Adrenal gland (tissue), 12 donors: ENCODE measurements around the gene ARHGEF2. TPM values are rescaled to one million over a fixed set of nuclear protein-coding genes. Genes with fewer than 3 reads are reported as not detected.
A peak's percentile ranks its signal among the peaks of the same experiment; 100 is the strongest.

Experiments
- DNase-seq, 7 donors: peaks; one replicate each; pipeline ENCODE4 v3.0.0-alpha.2; 2019 to 2020
- H3K27ac ChIP-seq, 5 donors: fragments of 200-600 bp; sonication (generic) in 4 of 5; 1 replicate in 3 of 5; 2 replicates in 2 of 5; pipeline versions ENCODE4 v1.5.1 to v1.8.0; 2016 to 2020; ENCODE audit warnings: mild to moderate bottlenecking in 1 of 5
- H3K27me3 ChIP-seq: fragments of 200-600 bp; 2 replicates; pipeline ENCODE4 v1.8.0; 2021
- H3K36me3 ChIP-seq, 2 donors: fragments of 200-600 bp; replicated peaks in 1 of 2; 1 replicate in 1 of 2; 2 replicates in 1 of 2; pipeline versions ENCODE4 v1.5.1 to v1.8.0; 2018 to 2022
- H3K4me1 ChIP-seq, 2 donors: fragments of 200-600 bp; replicated peaks in 1 of 2; 1 replicate in 1 of 2; 2 replicates in 1 of 2; pipeline versions ENCODE4 v1.5.1 to v1.8.0; 2018 to 2021
- H3K4me3 ChIP-seq, 4 donors: fragments of 200-600 bp; sonication (generic) in 3 of 4; one replicate each; pipeline ENCODE4 v1.5.1; 2016 to 2018
- H3K9me3 ChIP-seq, 3 donors: fragments of 200-600 bp; sonication (generic) in 1 of 3; replicated peaks in 1 of 3; 1 replicate in 2 of 3; 2 replicates in 1 of 3; pipeline versions ENCODE4 v1.5.1 to v1.8.0; 2016 to 2021
- CTCF ChIP-seq, 6 experiments: fragments of 450-650 bp in 4 of 6; fragments of 200-600 bp in 2 of 6; sonication (generic) in 1 of 6; IDR thresholded peaks; 1 replicate in 5 of 6; 2 replicates in 1 of 6; pipeline versions ENCODE4 v1.5.1 to v1.8.0; 2016 to 2021; ENCODE audit warnings: antibody characterized with exemption in 6 of 6, mild to moderate bottlenecking in 2 of 6, moderate library complexity in 1 of 6
- POLR2A ChIP-seq, 2 donors: fragments of 450-650 bp; IDR thresholded peaks; one replicate each; pipeline ENCODE4 v1.6.1; 2017; ENCODE audit warnings: antibody characterized with exemption in 2 of 2, mild to moderate bottlenecking in 2 of 2, moderate library complexity in 1 of 2
- WGBS, 4 donors: extraction: QIAGEN DNeasy Blood & Tissue Kit in 2 of 4; methylation state at CpG; one replicate each; pipeline versions ENCODE4 v1.1.5 to v1.1.7; 2013 to 2017; 5-methylcytosine and 5-hydroxymethylcytosine counted together
- intact Hi-C, 2 donors: fragments of 100-400 bp; cut with DNase I; formaldehyde crosslinking; loops; one replicate each; pipeline versions ENCODE4 v1.14.1 to v1.15.0; 2022 to 2023
- polyA plus RNA-seq, 3 donors: library from polyadenylated mRNA; stranded (reverse); fragments of 200-250 nt in 2 of 3; fragments of 350-450 nt in 1 of 3; fragmentation: Illumina TruSeq in 1 of 3; extraction: RNeasy Lipid Tissue Mini Kit (QIAGEN cat#74804) in 1 of 3; gene quantifications; one replicate each; pipeline ENCODE4 v1.2.3, GENCODE V29; 2013 to 2014
- total RNA-seq, 9 donors: library from RNA; depleted of rRNA in 4 of 9; stranded (reverse); fragments of >200 nt in 4 of 9; fragments of 120-200 nt in 1 of 9; fragmentation: NEBNext Ultra II Directional in 1 of 9; extraction: Animal tissue kit (Norgen Biotek cat#: 25700) in 1 of 9; gene quantifications; one replicate each; pipeline versions ENCODE4 v1.1.0 to v1.2.4, GENCODE V29; 2013 to 2023
- donor health status: healthy with polysubstance abuse.
- donor health status: Bipolar disorder and iron deficiency.
- donor health status: DM: yes; HTN: yes; CAD: no.
- donor health status: DM: no; HTN: no; CAD: no.
- donor health status: DM: no; HTN: no; CAD: no.
- donor health status: DM: yes; HTN: yes; CAD: no.

Gene ARHGEF2
- total and polyA plus RNA-seq, 12 donors, result 7.6 to 41.3 (median 29.8) TPM

- no peaks in the 10 kb centered on the region for H3K36me3 ChIP-seq
- 32 to 52% (median 45%) methylated on average over 13 to 14 of the region's 14 CpGs for WGBS, 4 donors
- intact Hi-C loops, result no loop called here
- no peaks in the 10 kb centered on the region for H3K27me3 ChIP-seq
- H3K4me1 ChIP-seq, result peaks cover 0 to 40% of the 10 kb centered on the region in 2 donors
- peak in 1 of 7 donors; percentile 48 for DNase-seq
- H3K4me3 ChIP-seq, result peak overlapping the region in 2 of 4 donors; percentile 3 to 95
- no peak for TF ChIP-seq POLR2A (IDR thresholded peaks at IDR 0.05)
- TF ChIP-seq CTCF (IDR thresholded peaks at IDR 0.05), result no peak
- no peaks in the 10 kb centered on the region for H3K9me3 ChIP-seq
- peak overlapping the region in 2 of 5 donors; percentile 34 to 88 for H3K27ac ChIP-seq
Observed at GRCh38 chr1:155976062-155976912, 2.1 kb downstream of the ARHGEF2 start.

- 39 to 59% (median 46%) methylated on average over 4 of the region's 4 CpGs for WGBS, 4 donors
- intact Hi-C loops, result no loop called here
- Histone ChIP-seq H3K27ac (peak overlapping the region in 2 of 5 donors; percentile 12 to 45), H3K27me3 (no peaks in the 10 kb centered on the region), H3K36me3 (no peaks in the 10 kb centered on the region), H3K4me1 (peaks cover 3 to 43% of the 10 kb centered on the region in 2 donors), H3K4me3 (peak overlapping the region in 1 of 4 donors; percentile 95), H3K9me3 (no peaks in the 10 kb centered on the region)
- TF ChIP-seq CTCF (IDR thresholded peaks at IDR 0.05) (no peak), POLR2A (IDR thresholded peaks at IDR 0.05) (no peak)
- DNase-seq, result no peak
Observed at GRCh38 chr1:155975375-155976061, 2.8 kb downstream of the ARHGEF2 start.

- no peaks in the 10 kb centered on the region for H3K27me3 ChIP-seq
- WGBS, 4 donors, result 53 to 74% (median 63%) methylated on average over 11 to 13 of the region's 13 CpGs
- H3K4me3 ChIP-seq, result peak overlapping the region in 1 of 4 donors; percentile 95
- TF ChIP-seq CTCF (IDR thresholded peaks at IDR 0.05) (no peak), POLR2A (IDR thresholded peaks at IDR 0.05) (no peak)
- no peaks in the 10 kb centered on the region for H3K36me3 ChIP-seq
- no peaks in the 10 kb centered on the region for H3K9me3 ChIP-seq
- peak overlapping the region in 2 of 5 donors; percentile 12 to 45 for H3K27ac ChIP-seq
- no peak for DNase-seq
- peaks cover 9 to 43% of the 10 kb centered on the region in 2 donors for H3K4me1 ChIP-seq
- intact Hi-C loops, result no loop called here
Observed at GRCh38 chr1:155974208-155975115, 3.9 kb downstream of the ARHGEF2 start.
